GM19193 (cell line): ENCODE results near the gene SRP19.

Source experiments
- POLR2A ChIP-seq: IDR thresholded peaks from 4 replicates; pipeline ENCODE4 v1.6.1; 2011; ENCODE audit not compliant: insufficient read depth, insufficient read length; ENCODE audit errors: extremely low read depth

SRP19 gene

DNA sequence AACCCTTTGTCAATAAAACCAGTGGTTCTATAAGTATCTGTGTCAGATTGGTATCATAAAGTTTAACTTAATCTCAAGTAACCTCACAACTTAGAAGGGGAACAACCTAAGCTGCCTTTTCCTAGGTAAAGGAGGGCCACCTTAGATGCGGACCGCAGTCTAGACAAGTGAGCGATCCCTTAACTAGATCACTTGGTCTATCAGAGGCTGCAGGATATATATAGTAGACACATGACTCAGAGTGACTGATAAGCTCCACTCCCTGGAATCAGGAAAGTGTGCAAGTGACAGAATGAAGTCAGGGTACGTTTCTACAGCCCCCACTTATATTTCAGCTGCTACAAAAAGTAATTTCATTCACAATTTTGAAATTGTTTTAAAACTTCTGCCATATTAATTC is 53.5 kb downstream of the SRP19 start:
- no peak for TF ChIP-seq POLR2A

GRCh38 chr5:112915831-112916230 is 54.7 kb downstream of the SRP19 start:
- TF ChIP-seq POLR2A: no peak

- TF ChIP-seq POLR2A: no peak
These were observed 56.4 kb downstream of the SRP19 start for GRCh38 chr5:112917453-112917995.

DNA sequence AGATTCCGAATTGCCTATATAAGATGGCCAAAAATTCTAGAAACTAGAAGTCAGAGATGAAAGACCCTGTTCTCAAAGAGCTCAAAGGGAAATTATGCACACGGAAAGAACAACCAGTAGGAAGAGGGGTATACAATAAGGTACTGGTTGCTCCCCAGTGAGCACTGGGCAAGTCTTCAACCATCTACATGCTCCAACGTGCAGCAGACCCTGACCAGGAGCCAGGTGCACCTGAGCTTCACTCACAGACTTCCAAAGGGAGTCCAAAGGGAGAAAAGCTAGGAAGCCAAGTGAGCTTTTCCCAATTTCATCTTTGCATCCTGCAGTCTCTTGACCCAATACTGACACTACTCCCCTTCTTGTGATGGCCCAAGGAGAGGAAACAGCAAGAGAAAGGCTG is 57.0 kb downstream of the SRP19 start:
- no peak for TF ChIP-seq POLR2A

DNA sequence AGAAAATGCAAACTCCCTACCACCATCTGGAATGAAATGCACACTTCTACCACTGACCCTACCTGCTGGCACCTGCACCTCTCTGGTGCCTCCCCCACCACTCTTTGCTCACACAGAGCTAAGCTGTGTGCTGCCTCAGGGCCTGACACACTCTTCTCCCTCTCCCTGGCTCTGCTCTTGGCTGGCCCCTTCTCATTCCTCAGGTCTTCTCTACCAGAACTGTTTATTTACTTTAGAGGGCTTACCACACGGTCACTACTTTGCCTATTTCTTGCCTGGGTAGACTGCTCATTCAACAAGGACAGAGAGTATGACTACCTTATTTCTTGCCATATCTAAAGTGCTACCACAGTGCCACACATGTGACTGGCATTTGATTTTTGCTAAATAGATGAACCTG is 57.6 kb downstream of the SRP19 start:
- no peak for TF ChIP-seq POLR2A
